ENCODE measurements around the gene CFAP107. TPM values are rescaled to one million over a fixed set of nuclear protein-coding genes. Genes with fewer than 3 reads are reported as not detected.

The CFAP107 gene
- total RNA-seq, 1 donor from 2014 or later: not detected

DNA sequence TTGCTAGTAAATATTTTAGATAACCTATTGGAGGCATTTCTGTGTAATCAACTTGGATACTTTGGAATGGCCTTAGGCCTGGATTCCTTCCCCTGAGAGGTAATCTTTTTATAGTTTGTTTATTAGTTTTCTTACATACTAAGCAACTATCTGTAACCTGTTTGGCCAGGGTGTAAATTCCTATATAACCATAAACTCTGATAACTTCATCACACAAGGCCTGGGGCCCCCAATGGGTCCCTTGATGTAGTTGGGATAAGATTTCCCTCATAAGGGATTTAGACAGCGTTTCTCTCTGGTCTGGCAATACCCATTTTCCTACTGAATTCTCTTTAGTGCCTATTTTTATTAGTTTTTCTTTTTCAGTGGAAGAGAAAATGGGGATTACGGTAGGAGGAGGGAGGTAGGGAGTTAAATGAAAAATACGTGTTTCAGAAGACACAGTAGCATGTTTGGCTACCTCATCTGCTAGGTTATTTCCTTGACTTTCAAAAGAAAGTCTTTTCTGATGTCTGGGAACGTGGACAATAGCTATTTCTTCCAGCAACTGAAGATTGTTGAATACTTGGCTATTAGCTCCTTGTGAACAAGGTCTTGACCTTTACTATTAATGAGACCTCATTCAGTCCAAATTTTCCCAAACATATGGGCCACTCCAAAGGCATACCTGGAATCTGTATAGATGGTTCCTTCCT is 37.5 kb upstream of the CFAP107 start:
- Histone ChIP-seq H3K4me3 (no peak overlapping the region), H3K27me3 (no peaks in the 10 kb centered on the region), H3K9me3 (no peaks in the 10 kb centered on the region), H3K27ac (no peak overlapping the region), H3K4me1 (no peaks in the 10 kb centered on the region), H3K36me3 (no peaks in the 10 kb centered on the region)
- DNase-seq (ENCODE audit: extremely low spot score in 2 of 2): no peak
- TF ChIP-seq CTCF (IDR thresholded peaks at IDR 0.05) (no peak), POLR2A (IDR thresholded peaks at IDR 0.05) (no peak), POLR2AphosphoS5 (IDR thresholded peaks at IDR 0.05; ENCODE audit: insufficient read depth in 1 of 2, low read depth in 1 of 2) (no peak)
- intact Hi-C loops (cut with DNase I): no loop called here

- Histone ChIP-seq H3K36me3 (no peaks in the 10 kb centered on the region), H3K27ac (no peak overlapping the region), H3K4me3 (no peak overlapping the region), H3K4me1 (no peaks in the 10 kb centered on the region), H3K27me3 (no peaks in the 10 kb centered on the region), H3K9me3 (no peaks in the 10 kb centered on the region)
- TF ChIP-seq POLR2A (IDR thresholded peaks at IDR 0.05) (no peak), CTCF (IDR thresholded peaks at IDR 0.05) (no peak), POLR2AphosphoS5 (IDR thresholded peaks at IDR 0.05; ENCODE audit: insufficient read depth in 1 of 2, low read depth in 1 of 2) (no peak)
- no peak for DNase-seq (ENCODE audit: extremely low spot score in 2 of 2)
- intact Hi-C loops (cut with DNase I): no loop called here
Observed at GRCh38 chr1:12709091-12709491, 36.9 kb upstream of the CFAP107 start.

DNA sequence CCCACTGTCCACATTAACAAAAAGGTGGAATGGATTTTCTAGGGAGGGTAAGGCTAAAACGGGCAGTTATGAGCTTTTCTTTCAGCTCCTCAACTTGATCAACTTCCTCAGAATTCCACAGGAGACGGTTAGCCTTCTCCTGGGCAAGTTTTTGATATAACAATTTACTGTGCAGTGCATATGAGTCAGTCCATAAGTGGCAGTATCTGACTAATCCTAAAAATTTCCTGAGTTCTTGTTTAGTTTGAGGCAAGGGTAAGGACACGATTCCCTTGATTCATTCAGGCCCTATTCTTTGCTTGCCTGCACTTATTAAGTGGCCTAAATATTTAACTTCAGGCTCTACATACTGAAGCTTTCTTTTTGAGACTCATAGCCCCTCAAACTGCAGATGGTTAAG is 36.3 kb upstream of the CFAP107 start:
- H3K27me3 ChIP-seq: no peaks in the 10 kb centered on the region
- no peaks in the 10 kb centered on the region for H3K36me3 ChIP-seq
- no peak overlapping the region for H3K4me3 ChIP-seq
- intact Hi-C loops (cut with DNase I): no loop called here
- TF ChIP-seq POLR2A (IDR thresholded peaks at IDR 0.05) (no peak), POLR2AphosphoS5 (IDR thresholded peaks at IDR 0.05; ENCODE audit: insufficient read depth in 1 of 2, low read depth in 1 of 2) (no peak), CTCF (IDR thresholded peaks at IDR 0.05) (no peak)
- H3K27ac ChIP-seq: no peak overlapping the region
- no peaks in the 10 kb centered on the region for H3K4me1 ChIP-seq
- DNase-seq (ENCODE audit: extremely low spot score in 2 of 2): no peak
- H3K9me3 ChIP-seq: no peaks in the 10 kb centered on the region

DNA sequence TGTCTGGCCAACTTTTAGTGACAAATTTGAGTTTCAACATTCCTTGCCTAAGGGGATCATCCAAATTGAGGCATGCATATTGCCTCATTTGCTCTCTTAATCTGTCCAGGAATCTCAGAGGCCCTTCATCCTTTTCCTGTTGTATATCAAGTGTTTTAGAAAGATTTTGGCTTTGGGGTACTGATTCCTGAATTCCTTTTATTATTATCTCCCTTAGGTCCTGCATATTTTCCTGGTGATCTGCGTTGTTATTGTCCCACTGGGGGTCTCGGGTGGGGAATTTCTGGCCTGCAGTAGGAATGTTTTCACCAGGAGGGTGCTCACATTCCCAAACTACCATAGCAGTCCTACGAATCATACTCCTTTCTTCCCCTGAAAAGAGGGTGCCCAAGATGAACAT is 34.5 kb upstream of the CFAP107 start:
- no peaks in the 10 kb centered on the region for H3K27me3 ChIP-seq
- TF ChIP-seq CTCF (IDR thresholded peaks at IDR 0.05) (no peak), POLR2AphosphoS5 (IDR thresholded peaks at IDR 0.05; ENCODE audit: insufficient read depth in 1 of 2, low read depth in 1 of 2) (no peak), POLR2A (IDR thresholded peaks at IDR 0.05) (no peak)
- intact Hi-C loops (cut with DNase I): no loop called here
- H3K9me3 ChIP-seq: no peaks in the 10 kb centered on the region
- H3K4me1 ChIP-seq: no peaks in the 10 kb centered on the region
- H3K4me3 ChIP-seq: no peak overlapping the region
- H3K36me3 ChIP-seq: no peaks in the 10 kb centered on the region
- no peak overlapping the region for H3K27ac ChIP-seq
- no peak for DNase-seq (ENCODE audit: extremely low spot score in 2 of 2)

GRCh38 chr1:12712076-12712475 is 33.9 kb upstream of the CFAP107 start:
- Histone ChIP-seq H3K27ac (no peak overlapping the region), H3K27me3 (no peaks in the 10 kb centered on the region), H3K36me3 (no peaks in the 10 kb centered on the region), H3K9me3 (no peaks in the 10 kb centered on the region), H3K4me1 (no peaks in the 10 kb centered on the region), H3K4me3 (no peak overlapping the region)
- no peak for TF ChIP-seq POLR2A (IDR thresholded peaks at IDR 0.05)
- no peak for TF ChIP-seq CTCF (IDR thresholded peaks at IDR 0.05)
- no peak for TF ChIP-seq POLR2AphosphoS5 (IDR thresholded peaks at IDR 0.05; ENCODE audit: insufficient read depth in 1 of 2, low read depth in 1 of 2)
- intact Hi-C loops (cut with DNase I): no loop called here
- no peak for DNase-seq (ENCODE audit: extremely low spot score in 2 of 2)
